BLaER1 treated with 17β-estradiol and CSF1 and Interleukin-3, amounts not matched to agents 10 nM and 100 nM (cell line): ENCODE measurements around the gene DSE.
A peak's percentile ranks its signal among the peaks of the same experiment; 100 is the strongest.
"Not testable (repeated sequence)": the region's sequence is repeated elsewhere in the genome, so short reads cannot be mapped to it uniquely, and the experiment has no call there.

Source experiments
- H3K27ac ChIP-seq, 11 experiments: shearing (Covaris generic); formaldehyde crosslinking; 2 replicates each; pipeline ENCODE4 v1.8.1; 2022
- H3K27me3 ChIP-seq, 11 experiments: shearing (Covaris generic); formaldehyde crosslinking; 2 replicates each; pipeline ENCODE4 v1.8.1; 2022
- H3K36me3 ChIP-seq, 11 experiments: shearing (Covaris generic); formaldehyde crosslinking; 2 replicates each; pipeline ENCODE4 v1.8.1; 2022
- H3K4me1 ChIP-seq, 10 experiments: shearing (Covaris generic); formaldehyde crosslinking; 2 replicates each; pipeline ENCODE4 v1.8.1; 2022
- H3K4me2 ChIP-seq, 11 experiments: shearing (Covaris generic); formaldehyde crosslinking; 2 replicates each; pipeline ENCODE4 v1.8.1; 2022
- H3K4me3 ChIP-seq, 10 experiments: shearing (Covaris generic); formaldehyde crosslinking; 2 replicates each; pipeline ENCODE4 v1.8.1; 2022
- H3K9ac ChIP-seq, 11 experiments: shearing (Covaris generic); formaldehyde crosslinking; 2 replicates each; pipeline ENCODE4 v1.8.1; 2022
- H3K9me3 ChIP-seq, 11 experiments: shearing (Covaris generic); formaldehyde crosslinking; replicated peaks in 1 of 11; 2 replicates each; pipeline ENCODE4 v1.8.1; 2022
- H4K20me1 ChIP-seq, 11 experiments: shearing (Covaris generic); formaldehyde crosslinking; 2 replicates each; pipeline ENCODE4 v1.8.1; 2022
- Cebpa-rat ChIP-seq, 11 experiments: shearing (Covaris generic); IDR thresholded peaks; 2 replicates each; pipeline ENCODE4 v1.8.1; 2022

Gene DSE

GRCh38 chr6:116330511-116330910 lies 40.2 kb upstream of the DSE start:
- no peaks in the 10 kb centered on the region for H4K20me1 ChIP-seq
- H3K4me3 ChIP-seq: no peak overlapping the region
- no peaks in the 10 kb centered on the region for H3K27me3 ChIP-seq
- H3K9ac ChIP-seq: no peak overlapping the region
- H3K9me3 ChIP-seq: peaks cover 0 to 11% (median 0%) of the 10 kb centered on the region in 11 experiments; a peak in 6 of 22 replicates
- no peak overlapping the region for H3K4me2 ChIP-seq
- no peak overlapping the region for H3K27ac ChIP-seq
- TF ChIP-seq Cebpa-rat (IDR thresholded peaks at IDR 0.05): no peak
- H3K4me1 ChIP-seq: peaks cover 0 to 32% (median 0%) of the 10 kb centered on the region in 10 experiments; a peak in 6 of 20 replicates
- H3K36me3 ChIP-seq: no peaks in the 10 kb centered on the region

- no peak overlapping the region for H3K4me2 ChIP-seq
- H3K4me3 ChIP-seq: no peak overlapping the region
- no peak overlapping the region for H3K27ac ChIP-seq
- H4K20me1 ChIP-seq: no peaks in the 10 kb centered on the region
- TF ChIP-seq Cebpa-rat (IDR thresholded peaks at IDR 0.05): no peak
- peaks cover 0 to 40% (median 0%) of the 10 kb centered on the region in 10 experiments; a peak in 6 of 20 replicates for H3K4me1 ChIP-seq
- no peaks in the 10 kb centered on the region for H3K27me3 ChIP-seq
- no peak overlapping the region for H3K9ac ChIP-seq
- no peaks in the 10 kb centered on the region for H3K36me3 ChIP-seq
- H3K9me3 ChIP-seq: peaks cover 0 to 11% (median 0%) of the 10 kb centered on the region in 11 experiments; a peak in 6 of 22 replicates
These were observed 38.7 kb upstream of the DSE start for GRCh38 chr6:116332096-116332495.

- not testable (repeated sequence) for H3K27ac ChIP-seq, H3K36me3 ChIP-seq, H3K27me3 ChIP-seq, H3K9ac ChIP-seq, H3K4me3 ChIP-seq, H4K20me1 ChIP-seq
- H3K9me3 ChIP-seq: peaks cover 0 to 11% (median 0%) of the 10 kb centered on the region in 11 experiments; a peak in 6 of 22 replicates
- peak overlapping the region in 3 of 11 experiments; percentile 6 to 65 (median 36); a peak in 5 of 22 replicates for H3K4me2 ChIP-seq
- H3K4me1 ChIP-seq: peaks cover 0 to 26% (median 0%) of the 10 kb centered on the region in 10 experiments; a peak in 6 of 20 replicates
These were observed 35.9 kb upstream of the DSE start for GRCh38 chr6:116334638-116335409.

GRCh38 chr6:116335612-116336215 lies 35.0 kb upstream of the DSE start:
- Histone ChIP-seq H3K4me2 (peak overlapping the region in 2 of 11 experiments; percentile 34 to 65; a peak in 3 of 22 replicates), H3K4me3 (no peak overlapping the region), H4K20me1 (no peaks in the 10 kb centered on the region), H3K9ac (no peak overlapping the region), H3K27me3 (no peaks in the 10 kb centered on the region), H3K36me3 (no peaks in the 10 kb centered on the region), H3K27ac (no peak overlapping the region; a peak in 2 of 22 replicates), H3K4me1 (peaks cover 0 to 26% (median 0%) of the 10 kb centered on the region in 10 experiments; a peak in 6 of 20 replicates), H3K9me3 (peaks cover 0 to 12% (median 2%) of the 10 kb centered on the region in 11 experiments; a peak in 9 of 22 replicates)
- TF ChIP-seq Cebpa-rat (IDR thresholded peaks at IDR 0.05): no peak

GRCh38 chr6:116338943-116339342 lies 31.8 kb upstream of the DSE start:
- H4K20me1 ChIP-seq: no peaks in the 10 kb centered on the region
- no peaks in the 10 kb centered on the region; a peak in 1 of 22 replicates for H3K36me3 ChIP-seq
- no peak for TF ChIP-seq Cebpa-rat (IDR thresholded peaks at IDR 0.05)
- H3K9ac ChIP-seq: no peak overlapping the region
- H3K9me3 ChIP-seq: peaks cover 13 to 35% (median 24%) of the 10 kb centered on the region in 11 experiments; a peak in 21 of 22 replicates
- H3K27me3 ChIP-seq: no peaks in the 10 kb centered on the region
- no peak overlapping the region for H3K4me3 ChIP-seq
- no peak overlapping the region for H3K4me2 ChIP-seq
- peaks cover 0 to 24% (median 0%) of the 10 kb centered on the region in 10 experiments; a peak in 6 of 20 replicates for H3K4me1 ChIP-seq
- no peak overlapping the region for H3K27ac ChIP-seq

- H3K27ac ChIP-seq, H3K9ac ChIP-seq, H3K4me1 ChIP-seq, H3K36me3 ChIP-seq, H3K27me3 ChIP-seq, H4K20me1 ChIP-seq, H3K4me2 ChIP-seq, H3K4me3 ChIP-seq: not testable (repeated sequence)
- H3K9me3 ChIP-seq: peaks cover 13 to 32% (median 24%) of the 10 kb centered on the region in 11 experiments; a peak in 20 of 22 replicates
These were observed 30.1 kb upstream of the DSE start for GRCh38 chr6:116340625-116341024.

GRCh38 chr6:116349216-116349615 lies 21.5 kb upstream of the DSE start:
- no peak overlapping the region for H3K27ac ChIP-seq
- no peak for TF ChIP-seq Cebpa-rat (IDR thresholded peaks at IDR 0.05)
- peaks cover 0 to 27% (median 10%) of the 10 kb centered on the region in 10 experiments; a peak in 12 of 20 replicates for H3K4me1 ChIP-seq
- no peaks in the 10 kb centered on the region for H3K36me3 ChIP-seq
- no peaks in the 10 kb centered on the region for H3K27me3 ChIP-seq
- H4K20me1 ChIP-seq: no peaks in the 10 kb centered on the region
- H3K9ac ChIP-seq: no peak overlapping the region
- H3K4me2 ChIP-seq: no peak overlapping the region
- no peaks in the 10 kb centered on the region for H3K9me3 ChIP-seq
- no peak overlapping the region for H3K4me3 ChIP-seq

- Histone ChIP-seq H3K27me3 (no peaks in the 10 kb centered on the region), H3K4me1 (peaks cover 0 to 45% (median 10%) of the 10 kb centered on the region in 10 experiments; a peak in 12 of 20 replicates), H3K27ac (no peak overlapping the region), H3K9me3 (no peaks in the 10 kb centered on the region), H3K4me3 (no peak overlapping the region), H3K4me2 (no peak overlapping the region), H3K36me3 (no peaks in the 10 kb centered on the region), H3K9ac (no peak overlapping the region), H4K20me1 (no peaks in the 10 kb centered on the region)
- TF ChIP-seq Cebpa-rat (IDR thresholded peaks at IDR 0.05): no peak
These were observed 19.6 kb upstream of the DSE start for GRCh38 chr6:116351101-116351500.
